WTC11 (cell line): ENCODE data around the gene CDK12. TPM values are rescaled to one million over a fixed set of nuclear protein-coding genes. Genes with fewer than 3 reads are reported as not detected.
"Not testable (repeated sequence)": the region's sequence is repeated elsewhere in the genome, so short reads cannot be mapped to it uniquely, and the experiment has no call there.

Source experiments
- ATAC-seq: fragments of 200-7000 bp; cut with Tn5 transposase; 2 replicates; pipeline ENCODE4 v1.10.0; 2021; ENCODE audit warnings: mild to moderate bottlenecking, moderate library complexity
- CTCF ChIA-PET: fragments of 300-600 bp; sonication (Branson Sonifier 250); formaldehyde crosslinking; loops from one replicate; lab custom pipeline; 2021; ENCODE audit warnings: antibody characterized with exemption; lab: Charles Lee
- POLR2A ChIA-PET: fragments of 350-600 bp; sonication (Branson Sonifier 250); formaldehyde crosslinking; loops from one replicate; lab custom pipeline; 2021; ENCODE audit warnings: antibody characterized with exemption; lab: Charles Lee
- DNase-seq: peaks from one replicate; pipeline ENCODE4 v3.0.0; 2021; ENCODE audit warnings: low spot score
- H3K27ac Mint-ChIP-seq: 2 replicates; pipeline ENCODE4 v1.8.0; 2021; ENCODE audit warnings: mixed read lengths
- H3K27me3 Mint-ChIP-seq: 2 replicates; pipeline ENCODE4 v1.8.0; 2021; ENCODE audit warnings: low read depth, mild to moderate bottlenecking, moderate library complexity, mixed read lengths
- H3K36me3 Mint-ChIP-seq: 2 replicates; pipeline ENCODE4 v1.8.0; 2021; ENCODE audit warnings: mixed read lengths
- H3K4me1 Mint-ChIP-seq: 2 replicates; pipeline ENCODE4 v1.8.0; 2022; ENCODE audit warnings: mixed read lengths
- H3K4me3 Mint-ChIP-seq: 2 replicates; pipeline ENCODE4 v1.8.0; 2021; ENCODE audit warnings: mild to moderate bottlenecking, moderate library complexity, mixed read lengths
- H3K9me3 Mint-ChIP-seq: 2 replicates; pipeline ENCODE4 v1.8.0; 2021; ENCODE audit warnings: mixed read lengths
- EMX1 ChIP-seq: fragments of 250-450 bp; sonication (Bioruptor Pico); IDR thresholded peaks from 2 replicates; pipeline ENCODE4 v1.8.0; 2021; ENCODE audit warnings: mild to moderate bottlenecking
- FOXJ3 ChIP-seq: sonication (generic); formaldehyde crosslinking; IDR thresholded peaks from 2 replicates; pipeline ENCODE4 v1.9.0; 2021; ENCODE audit warnings: missing genetic modification reagents, mild to moderate bottlenecking, borderline replicate concordance
- NR1H2 ChIP-seq: sonication (generic); formaldehyde crosslinking; IDR thresholded peaks from 2 replicates; pipeline ENCODE4 v1.9.0; 2021; ENCODE audit warnings: mild to moderate bottlenecking, moderate library complexity, missing genetic modification reagents
- NR3C1 ChIP-seq: sonication (generic); formaldehyde crosslinking; conservative IDR thresholded peaks from 2 replicates; pipeline ENCODE4 v1.8.1; 2023; ENCODE audit warnings: low read depth, mild to moderate bottlenecking, missing genetic modification reagents
- TEAD1 ChIP-seq: sonication (generic); formaldehyde crosslinking; IDR thresholded peaks from 2 replicates; pipeline ENCODE4 v1.8.0; 2022; ENCODE audit warnings: mild to moderate bottlenecking, missing genetic modification reagents
- TP53 ChIP-seq: sonication (generic); formaldehyde crosslinking; IDR thresholded peaks from 2 replicates; pipeline ENCODE4 v1.8.1; 2023; ENCODE audit warnings: mild to moderate bottlenecking, missing genetic modification reagents
- ZBTB21 ChIP-seq: sonication (generic); formaldehyde crosslinking; IDR thresholded peaks from 2 replicates; pipeline ENCODE4 v1.8.1; 2023; ENCODE audit warnings: mild to moderate bottlenecking, missing genetic modification reagents, borderline replicate concordance
- ZNF263 ChIP-seq: sonication (generic); formaldehyde crosslinking; IDR thresholded peaks from 2 replicates; pipeline ENCODE4 v1.8.1; 2022; ENCODE audit warnings: low read depth, mild to moderate bottlenecking, moderate library complexity, missing genetic modification reagents
- total RNA-seq: library from RNA; stranded (reverse); gene quantifications from 3 replicates; pipeline ENCODE4 v1.2.3, GENCODE V29; 2021
- TF ChIP-seq, protein P1 (sequence below): sonication (generic); formaldehyde crosslinking; IDR thresholded peaks from 2 replicates; pipeline ENCODE4 v1.8.0; 2022; ENCODE audit warnings: mild to moderate bottlenecking, missing genetic modification reagents
- TF ChIP-seq, protein P2 (sequence below): fragments of 250-450 bp; sonication (Bioruptor Pico); IDR thresholded peaks from 2 replicates; pipeline ENCODE4 v1.9.0; 2021; ENCODE audit warnings: mild to moderate bottlenecking, borderline replicate concordance
- TF ChIP-seq, protein P3 (sequence below): sonication (generic); formaldehyde crosslinking; conservative IDR thresholded peaks from 2 replicates; pipeline ENCODE4 v1.8.1; 2022; ENCODE audit warnings: mild to moderate bottlenecking, missing genetic modification reagents
- TF ChIP-seq, protein P4 (sequence below): sonication (generic); formaldehyde crosslinking; IDR thresholded peaks from 2 replicates; pipeline ENCODE4 v1.8.0; 2022; ENCODE audit warnings: missing genetic modification reagents
- TF ChIP-seq, protein P5 (sequence below): fragments of 250-450 bp; sonication (Bioruptor Pico); IDR thresholded peaks from 2 replicates; pipeline ENCODE4 v1.9.0; 2021; ENCODE audit warnings: moderate library complexity, mild to moderate bottlenecking, inconsistent platforms, borderline replicate concordance
- TF ChIP-seq, protein P6 (sequence below): sonication (generic); formaldehyde crosslinking; IDR thresholded peaks from 2 replicates; pipeline ENCODE4 v1.8.0; 2022; ENCODE audit warnings: mild to moderate bottlenecking, missing genetic modification reagents
- TF ChIP-seq, protein P7 (sequence below): sonication (generic); formaldehyde crosslinking; IDR thresholded peaks from 2 replicates; pipeline ENCODE4 v1.8.1; 2022; ENCODE audit warnings: low read depth, mild to moderate bottlenecking, moderate library complexity, missing genetic modification reagents, borderline replicate concordance

The CDK12 gene
- total RNA-seq, 1 experiment from 2014 or later, result 58.4 TPM

DNA sequence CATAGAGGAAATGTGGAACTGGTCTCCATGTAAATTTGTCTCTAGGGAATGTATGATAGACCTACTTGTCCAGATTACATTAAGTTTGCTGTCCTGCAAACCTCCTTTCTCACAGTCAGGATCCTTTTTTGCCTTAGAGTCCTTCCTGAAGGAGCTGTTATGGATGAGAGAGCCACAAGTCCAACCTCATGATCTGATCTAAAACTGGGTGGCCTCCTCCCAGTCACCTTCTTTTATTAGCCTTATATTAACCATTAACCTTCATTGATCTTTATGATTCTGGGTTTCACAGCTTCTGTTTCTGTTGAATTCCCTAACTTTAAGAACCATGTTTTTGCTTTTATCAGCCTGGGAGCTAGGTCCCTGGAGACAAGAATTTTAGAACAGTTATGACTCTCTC, 82.4 kb downstream of the CDK12 start:
- Mint-ChIP-seq H3K27me3 (no peaks in the 10 kb centered on the region), H3K4me1 (no peaks in the 10 kb centered on the region), H3K27ac (no peak overlapping the region), H3K36me3 (no peaks in the 10 kb centered on the region), H3K9me3 (no peaks in the 10 kb centered on the region), H3K4me3 (no peak overlapping the region)
- no peak for TF ChIP-seq FOXJ3 (CRISPR knock-in tag)
- no peak for TF ChIP-seq NR3C1
- TF ChIP-seq, protein P1, sequence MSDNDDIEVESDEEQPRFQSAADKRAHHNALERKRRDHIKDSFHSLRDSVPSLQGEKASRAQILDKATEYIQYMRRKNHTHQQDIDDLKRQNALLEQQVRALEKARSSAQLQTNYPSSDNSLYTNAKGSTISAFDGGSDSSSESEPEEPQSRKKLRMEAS (CRISPR knock-in tag), result no peak
- TF ChIP-seq, protein P2, sequence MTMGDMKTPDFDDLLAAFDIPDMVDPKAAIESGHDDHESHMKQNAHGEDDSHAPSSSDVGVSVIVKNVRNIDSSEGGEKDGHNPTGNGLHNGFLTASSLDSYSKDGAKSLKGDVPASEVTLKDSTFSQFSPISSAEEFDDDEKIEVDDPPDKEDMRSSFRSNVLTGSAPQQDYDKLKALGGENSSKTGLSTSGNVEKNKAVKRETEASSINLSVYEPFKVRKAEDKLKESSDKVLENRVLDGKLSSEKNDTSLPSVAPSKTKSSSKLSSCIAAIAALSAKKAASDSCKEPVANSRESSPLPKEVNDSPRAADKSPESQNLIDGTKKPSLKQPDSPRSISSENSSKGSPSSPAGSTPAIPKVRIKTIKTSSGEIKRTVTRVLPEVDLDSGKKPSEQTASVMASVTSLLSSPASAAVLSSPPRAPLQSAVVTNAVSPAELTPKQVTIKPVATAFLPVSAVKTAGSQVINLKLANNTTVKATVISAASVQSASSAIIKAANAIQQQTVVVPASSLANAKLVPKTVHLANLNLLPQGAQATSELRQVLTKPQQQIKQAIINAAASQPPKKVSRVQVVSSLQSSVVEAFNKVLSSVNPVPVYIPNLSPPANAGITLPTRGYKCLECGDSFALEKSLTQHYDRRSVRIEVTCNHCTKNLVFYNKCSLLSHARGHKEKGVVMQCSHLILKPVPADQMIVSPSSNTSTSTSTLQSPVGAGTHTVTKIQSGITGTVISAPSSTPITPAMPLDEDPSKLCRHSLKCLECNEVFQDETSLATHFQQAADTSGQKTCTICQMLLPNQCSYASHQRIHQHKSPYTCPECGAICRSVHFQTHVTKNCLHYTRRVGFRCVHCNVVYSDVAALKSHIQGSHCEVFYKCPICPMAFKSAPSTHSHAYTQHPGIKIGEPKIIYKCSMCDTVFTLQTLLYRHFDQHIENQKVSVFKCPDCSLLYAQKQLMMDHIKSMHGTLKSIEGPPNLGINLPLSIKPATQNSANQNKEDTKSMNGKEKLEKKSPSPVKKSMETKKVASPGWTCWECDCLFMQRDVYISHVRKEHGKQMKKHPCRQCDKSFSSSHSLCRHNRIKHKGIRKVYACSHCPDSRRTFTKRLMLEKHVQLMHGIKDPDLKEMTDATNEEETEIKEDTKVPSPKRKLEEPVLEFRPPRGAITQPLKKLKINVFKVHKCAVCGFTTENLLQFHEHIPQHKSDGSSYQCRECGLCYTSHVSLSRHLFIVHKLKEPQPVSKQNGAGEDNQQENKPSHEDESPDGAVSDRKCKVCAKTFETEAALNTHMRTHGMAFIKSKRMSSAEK (CRISPR knock-in tag), result no peak
- TF ChIP-seq ZBTB21 (CRISPR knock-in tag), result no peak
- no peak for DNase-seq
- no peak for ATAC-seq
- CTCF ChIA-PET, result interaction anchor here (0.7 to 14.0 kb wide), 3 partner anchors 29 to 215 kb away, joined by 3 to 390 read pairs (median 4); partner anchors contain the start of gene PPP1R1B
- POLR2A ChIA-PET, result no interaction called here

DNA sequence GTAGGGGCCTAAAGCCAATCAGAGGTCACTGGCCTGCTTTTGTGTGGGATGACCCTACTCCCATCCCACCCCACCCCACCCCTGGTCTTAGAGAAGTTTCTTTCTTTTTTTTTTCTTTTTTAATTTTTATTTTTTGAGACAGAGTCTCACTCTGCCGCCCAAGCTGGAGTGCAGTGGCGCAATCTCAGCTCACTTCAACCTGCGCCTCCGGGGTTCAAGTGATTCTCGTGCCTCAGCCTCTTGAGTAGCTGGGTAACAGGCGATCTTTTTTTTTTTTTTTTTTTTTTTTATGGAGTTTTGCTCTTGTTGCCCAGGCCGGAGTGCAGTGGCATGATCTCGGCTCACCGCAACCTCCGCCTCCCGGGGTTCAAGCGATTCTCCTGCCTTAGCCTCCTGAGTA, 83.1 kb downstream of the CDK12 start:
- CTCF ChIA-PET, result interaction anchor here (0.7 to 14.0 kb wide), 5 partner anchors 29 to 214 kb away, joined by 3 to 390 read pairs (median 4); partner anchors contain the start of gene PPP1R1B
- H3K36me3 Mint-ChIP-seq, DNase-seq, POLR2A ChIA-PET, H3K4me3 Mint-ChIP-seq, H3K27ac Mint-ChIP-seq, H3K9me3 Mint-ChIP-seq, H3K4me1 Mint-ChIP-seq, ATAC-seq, H3K27me3 Mint-ChIP-seq: not testable (repeated sequence)

DNA sequence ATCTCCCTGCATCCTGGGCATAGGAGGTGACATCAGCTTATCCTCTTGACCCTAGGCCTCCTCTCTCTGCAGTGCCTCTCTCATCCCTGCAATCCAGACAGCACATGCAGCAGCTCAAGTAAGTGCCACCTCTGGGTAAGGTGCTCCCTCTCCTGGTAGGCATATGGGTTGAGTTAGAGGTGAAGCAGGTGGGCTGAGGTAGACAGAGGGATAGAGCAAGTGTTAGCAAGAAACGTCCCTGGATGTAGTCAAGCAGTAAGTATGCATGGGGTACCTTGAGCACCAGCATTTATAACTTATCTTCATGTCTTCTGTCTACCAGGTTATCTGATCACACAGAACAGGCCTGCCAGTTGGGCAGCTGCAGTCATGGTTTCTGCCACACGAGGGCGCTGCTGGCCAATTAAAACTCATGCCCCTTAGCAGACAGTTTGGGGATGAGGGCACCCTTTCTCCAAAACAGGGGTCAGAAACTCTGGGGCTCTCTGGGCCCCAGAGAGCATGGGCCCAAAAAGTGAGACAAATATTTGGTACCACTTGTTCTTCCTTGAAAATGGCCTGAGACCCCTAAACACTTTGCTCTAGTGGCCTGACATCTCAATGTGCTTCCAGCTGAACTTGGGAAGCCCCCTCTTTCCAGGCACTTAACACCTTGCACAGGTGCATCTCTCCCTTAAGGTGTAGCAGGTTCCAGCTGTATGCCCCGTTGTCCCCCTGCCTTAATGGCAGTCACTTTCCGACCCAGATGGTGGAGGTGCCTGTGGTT, 86.6 kb downstream of the CDK12 start:
- DNase-seq (peak; percentile 88), ATAC-seq (peak; percentile 91)
- ChIA-PET POLR2A (interaction anchor here (0.8 to 1.0 kb wide), 2 partner anchors 71 to 75 kb away, joined by 3 read pairs; no protein-coding TSS in a partner anchor), CTCF (interaction anchor here (0.6 to 14.0 kb wide), 53 partner anchors 7 to 344 kb away, joined by 3 to 390 read pairs (median 6); partner anchors contain the start of genes CDK12, ERBB2, FBXL20 and NEUROD2)
- Mint-ChIP-seq H3K27me3 (no peaks in the 10 kb centered on the region; the same call in 1 of the 2 replicates), H3K4me3 (no peak overlapping the region), H3K4me1 (no peaks in the 10 kb centered on the region), H3K36me3 (no peaks in the 10 kb centered on the region), H3K27ac (no peak overlapping the region; the same call in 1 of the 2 replicates), H3K9me3 (no peaks in the 10 kb centered on the region)
- TF ChIP-seq, protein P3, sequence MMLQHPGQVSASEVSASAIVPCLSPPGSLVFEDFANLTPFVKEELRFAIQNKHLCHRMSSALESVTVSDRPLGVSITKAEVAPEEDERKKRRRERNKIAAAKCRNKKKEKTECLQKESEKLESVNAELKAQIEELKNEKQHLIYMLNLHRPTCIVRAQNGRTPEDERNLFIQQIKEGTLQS (CRISPR knock-in tag), result no peak
- TF ChIP-seq TEAD1 (CRISPR knock-in tag), result peak; percentile 53; the same call in 1 of the 2 replicates
- TF ChIP-seq, protein P4, sequence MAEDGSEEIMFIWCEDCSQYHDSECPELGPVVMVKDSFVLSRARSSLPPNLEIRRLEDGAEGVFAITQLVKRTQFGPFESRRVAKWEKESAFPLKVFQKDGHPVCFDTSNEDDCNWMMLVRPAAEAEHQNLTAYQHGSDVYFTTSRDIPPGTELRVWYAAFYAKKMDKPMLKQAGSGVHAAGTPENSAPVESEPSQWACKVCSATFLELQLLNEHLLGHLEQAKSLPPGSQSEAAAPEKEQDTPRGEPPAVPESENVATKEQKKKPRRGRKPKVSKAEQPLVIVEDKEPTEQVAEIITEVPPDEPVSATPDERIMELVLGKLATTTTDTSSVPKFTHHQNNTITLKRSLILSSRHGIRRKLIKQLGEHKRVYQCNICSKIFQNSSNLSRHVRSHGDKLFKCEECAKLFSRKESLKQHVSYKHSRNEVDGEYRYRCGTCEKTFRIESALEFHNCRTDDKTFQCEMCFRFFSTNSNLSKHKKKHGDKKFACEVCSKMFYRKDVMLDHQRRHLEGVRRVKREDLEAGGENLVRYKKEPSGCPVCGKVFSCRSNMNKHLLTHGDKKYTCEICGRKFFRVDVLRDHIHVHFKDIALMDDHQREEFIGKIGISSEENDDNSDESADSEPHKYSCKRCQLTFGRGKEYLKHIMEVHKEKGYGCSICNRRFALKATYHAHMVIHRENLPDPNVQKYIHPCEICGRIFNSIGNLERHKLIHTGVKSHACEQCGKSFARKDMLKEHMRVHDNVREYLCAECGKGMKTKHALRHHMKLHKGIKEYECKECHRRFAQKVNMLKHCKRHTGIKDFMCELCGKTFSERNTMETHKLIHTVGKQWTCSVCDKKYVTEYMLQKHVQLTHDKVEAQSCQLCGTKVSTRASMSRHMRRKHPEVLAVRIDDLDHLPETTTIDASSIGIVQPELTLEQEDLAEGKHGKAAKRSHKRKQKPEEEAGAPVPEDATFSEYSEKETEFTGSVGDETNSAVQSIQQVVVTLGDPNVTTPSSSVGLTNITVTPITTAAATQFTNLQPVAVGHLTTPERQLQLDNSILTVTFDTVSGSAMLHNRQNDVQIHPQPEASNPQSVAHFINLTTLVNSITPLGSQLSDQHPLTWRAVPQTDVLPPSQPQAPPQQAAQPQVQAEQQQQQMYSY (CRISPR knock-in tag), result no peak
- TF ChIP-seq, protein P5, sequence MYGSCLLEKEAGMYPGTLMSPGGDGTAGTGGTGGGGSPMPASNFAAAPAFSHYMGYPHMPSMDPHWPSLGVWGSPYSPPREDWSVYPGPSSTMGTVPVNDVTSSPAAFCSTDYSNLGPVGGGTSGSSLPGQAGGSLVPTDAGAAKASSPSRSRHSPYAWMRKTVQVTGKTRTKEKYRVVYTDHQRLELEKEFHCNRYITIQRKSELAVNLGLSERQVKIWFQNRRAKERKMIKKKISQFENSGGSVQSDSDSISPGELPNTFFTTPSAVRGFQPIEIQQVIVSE, result no peak
- no peak for TF ChIP-seq EMX1
- no peak for TF ChIP-seq ZNF263 (CRISPR knock-in tag)
- TF ChIP-seq NR1H2 (CRISPR knock-in tag), result no peak
- TF ChIP-seq TP53 (CRISPR knock-in tag), result no peak
- TF ChIP-seq, protein P6, sequence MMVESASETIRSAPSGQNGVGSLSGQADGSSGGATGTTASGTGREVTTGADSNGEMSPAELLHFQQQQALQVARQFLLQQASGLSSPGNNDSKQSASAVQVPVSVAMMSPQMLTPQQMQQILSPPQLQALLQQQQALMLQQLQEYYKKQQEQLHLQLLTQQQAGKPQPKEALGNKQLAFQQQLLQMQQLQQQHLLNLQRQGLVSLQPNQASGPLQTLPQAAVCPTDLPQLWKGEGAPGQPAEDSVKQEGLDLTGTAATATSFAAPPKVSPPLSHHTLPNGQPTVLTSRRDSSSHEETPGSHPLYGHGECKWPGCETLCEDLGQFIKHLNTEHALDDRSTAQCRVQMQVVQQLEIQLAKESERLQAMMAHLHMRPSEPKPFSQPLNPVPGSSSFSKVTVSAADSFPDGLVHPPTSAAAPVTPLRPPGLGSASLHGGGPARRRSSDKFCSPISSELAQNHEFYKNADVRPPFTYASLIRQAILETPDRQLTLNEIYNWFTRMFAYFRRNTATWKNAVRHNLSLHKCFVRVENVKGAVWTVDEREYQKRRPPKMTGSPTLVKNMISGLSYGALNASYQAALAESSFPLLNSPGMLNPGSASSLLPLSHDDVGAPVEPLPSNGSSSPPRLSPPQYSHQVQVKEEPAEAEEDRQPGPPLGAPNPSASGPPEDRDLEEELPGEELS (CRISPR knock-in tag), result no peak
- TF ChIP-seq, protein P7, sequence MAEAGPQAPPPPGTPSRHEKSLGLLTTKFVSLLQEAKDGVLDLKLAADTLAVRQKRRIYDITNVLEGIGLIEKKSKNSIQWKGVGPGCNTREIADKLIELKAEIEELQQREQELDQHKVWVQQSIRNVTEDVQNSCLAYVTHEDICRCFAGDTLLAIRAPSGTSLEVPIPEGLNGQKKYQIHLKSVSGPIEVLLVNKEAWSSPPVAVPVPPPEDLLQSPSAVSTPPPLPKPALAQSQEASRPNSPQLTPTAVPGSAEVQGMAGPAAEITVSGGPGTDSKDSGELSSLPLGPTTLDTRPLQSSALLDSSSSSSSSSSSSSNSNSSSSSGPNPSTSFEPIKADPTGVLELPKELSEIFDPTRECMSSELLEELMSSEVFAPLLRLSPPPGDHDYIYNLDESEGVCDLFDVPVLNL (CRISPR knock-in tag), result no peak
